ENCODE results near the gene RNH1. TPM values are rescaled to one million over a fixed set of nuclear protein-coding genes. Genes with fewer than 3 reads are reported as not detected.
"Not testable (repeated sequence)": the region's sequence is repeated elsewhere in the genome, so short reads cannot be mapped to it uniquely, and the experiment has no call there.

The RNH1 gene
- total RNA-seq, 1 donor, result 92.2 TPM

- Histone ChIP-seq H3K4me1 (ENCODE audit: insufficient read depth, low read length) (no peaks in the 10 kb centered on the region), H3K27me3 (ENCODE audit: insufficient read depth, low read length) (no peaks in the 10 kb centered on the region), H3K9me3 (ENCODE audit: low read depth, low read length) (no peaks in the 10 kb centered on the region), H3K4me3 (ENCODE audit: low read length) (no peak overlapping the region)
Observed at GRCh38 chr11:469684-470560, 37.1 kb downstream of the RNH1 start.

GRCh38 chr11:469026-469683 lies 37.9 kb downstream of the RNH1 start:
- H3K27me3 ChIP-seq (ENCODE audit: insufficient read depth, low read length); H3K4me3 ChIP-seq (ENCODE audit: low read length); H3K9me3 ChIP-seq (ENCODE audit: low read depth, low read length); H3K4me1 ChIP-seq (ENCODE audit: insufficient read depth, low read length): not testable (repeated sequence)

- Histone ChIP-seq H3K9me3 (ENCODE audit: low read depth, low read length) (no peaks in the 10 kb centered on the region), H3K4me1 (ENCODE audit: insufficient read depth, low read length) (no peaks in the 10 kb centered on the region), H3K4me3 (ENCODE audit: low read length) (no peak overlapping the region), H3K27me3 (ENCODE audit: insufficient read depth, low read length) (no peaks in the 10 kb centered on the region)
Observed at GRCh38 chr11:468493-468892, 38.5 kb downstream of the RNH1 start.

GRCh38 chr11:468036-468435 lies 39.0 kb downstream of the RNH1 start:
- no peaks in the 10 kb centered on the region for H3K9me3 ChIP-seq (ENCODE audit: low read depth, low read length)
- H3K4me3 ChIP-seq (ENCODE audit: low read length), result no peak overlapping the region
- no peaks in the 10 kb centered on the region for H3K4me1 ChIP-seq (ENCODE audit: insufficient read depth, low read length)
- H3K27me3 ChIP-seq (ENCODE audit: insufficient read depth, low read length), result no peaks in the 10 kb centered on the region

- no peak overlapping the region for H3K4me3 ChIP-seq (ENCODE audit: low read length)
- no peaks in the 10 kb centered on the region for H3K27me3 ChIP-seq (ENCODE audit: insufficient read depth, low read length)
- H3K9me3 ChIP-seq (ENCODE audit: low read depth, low read length), result no peaks in the 10 kb centered on the region
- H3K4me1 ChIP-seq (ENCODE audit: insufficient read depth, low read length), result no peaks in the 10 kb centered on the region
Observed at GRCh38 chr11:465896-466530, 41.0 kb downstream of the RNH1 start.

- Histone ChIP-seq H3K4me1 (ENCODE audit: insufficient read depth, low read length) (no peaks in the 10 kb centered on the region), H3K4me3 (ENCODE audit: low read length) (no peak overlapping the region)
Observed at GRCh38 chr11:464316-464715, 42.7 kb downstream of the RNH1 start.

GRCh38 chr11:462107-462890 lies 44.7 kb downstream of the RNH1 start:
- no peak overlapping the region for H3K4me3 ChIP-seq (ENCODE audit: low read length)
- H3K4me1 ChIP-seq (ENCODE audit: insufficient read depth, low read length), result peaks cover 6% of the 10 kb centered on the region
- no peaks in the 10 kb centered on the region for H3K9me3 ChIP-seq (ENCODE audit: low read depth, low read length)
- H3K27me3 ChIP-seq (ENCODE audit: insufficient read depth, low read length), result no peaks in the 10 kb centered on the region

More at GRCh38 chr11:464316-464715, 42.7 kb downstream of the RNH1 start:
- H3K27me3 ChIP-seq (ENCODE audit: insufficient read depth, low read length), result no peaks in the 10 kb centered on the region
- no peaks in the 10 kb centered on the region for H3K9me3 ChIP-seq (ENCODE audit: low read depth, low read length)

- H3K27me3 ChIP-seq (ENCODE audit: insufficient read depth, low read length), result no peaks in the 10 kb centered on the region
- no peaks in the 10 kb centered on the region for H3K9me3 ChIP-seq (ENCODE audit: low read depth, low read length)
- H3K4me1 ChIP-seq (ENCODE audit: insufficient read depth, low read length), result peaks cover 13% of the 10 kb centered on the region
- no peak overlapping the region for H3K4me3 ChIP-seq (ENCODE audit: low read length)
Observed at GRCh38 chr11:461626-462025, 45.4 kb downstream of the RNH1 start.

GRCh38 chr11:460331-461199 lies 46.5 kb downstream of the RNH1 start:
- Histone ChIP-seq H3K4me1 (ENCODE audit: insufficient read depth, low read length) (peaks cover 18% of the 10 kb centered on the region), H3K9me3 (ENCODE audit: low read depth, low read length) (no peaks in the 10 kb centered on the region), H3K4me3 (ENCODE audit: low read length) (no peak overlapping the region), H3K27me3 (ENCODE audit: insufficient read depth, low read length) (no peaks in the 10 kb centered on the region)

GRCh38 chr11:459511-460220 lies 47.4 kb downstream of the RNH1 start:
- H3K4me1 ChIP-seq (ENCODE audit: insufficient read depth, low read length), result peaks cover 18% of the 10 kb centered on the region
- no peaks in the 10 kb centered on the region for H3K9me3 ChIP-seq (ENCODE audit: low read depth, low read length)
- H3K4me3 ChIP-seq (ENCODE audit: low read length), result no peak overlapping the region
- no peaks in the 10 kb centered on the region for H3K27me3 ChIP-seq (ENCODE audit: insufficient read depth, low read length)

GRCh38 chr11:457111-457760 lies 49.8 kb downstream of the RNH1 start:
- H3K4me1 ChIP-seq (ENCODE audit: insufficient read depth, low read length), result peaks cover 18% of the 10 kb centered on the region
- H3K27me3 ChIP-seq (ENCODE audit: insufficient read depth, low read length), result no peaks in the 10 kb centered on the region
- no peaks in the 10 kb centered on the region for H3K9me3 ChIP-seq (ENCODE audit: low read depth, low read length)
- H3K4me3 ChIP-seq (ENCODE audit: low read length), result no peak overlapping the region

- Histone ChIP-seq H3K4me1 (ENCODE audit: insufficient read depth, low read length) (peaks cover 20% of the 10 kb centered on the region), H3K4me3 (ENCODE audit: low read length) (no peak overlapping the region), H3K9me3 (ENCODE audit: low read depth, low read length) (no peaks in the 10 kb centered on the region), H3K27me3 (ENCODE audit: insufficient read depth, low read length) (no peaks in the 10 kb centered on the region)
Observed at GRCh38 chr11:456533-456932, 50.5 kb downstream of the RNH1 start.

- no peaks in the 10 kb centered on the region for H3K9me3 ChIP-seq (ENCODE audit: low read depth, low read length)
- no peaks in the 10 kb centered on the region for H3K27me3 ChIP-seq (ENCODE audit: insufficient read depth, low read length)
- H3K4me1 ChIP-seq (ENCODE audit: insufficient read depth, low read length), result peaks cover 28% of the 10 kb centered on the region
- H3K4me3 ChIP-seq (ENCODE audit: low read length), result no peak overlapping the region
Observed at GRCh38 chr11:455566-456147, 51.4 kb downstream of the RNH1 start.

Data from mononuclear cell (primary cell).